SK-MEL-5 (cell line): ENCODE measurements around the gene CACNA1H. TPM values are rescaled to one million over a fixed set of nuclear protein-coding genes. Genes with fewer than 3 reads are reported as not detected.

Source experiments
- DNase-seq: peaks from one replicate; pipeline ENCODE4 v3.0.0-alpha.2; 2016; ENCODE audit warnings: low read depth, low spot score
- in situ Hi-C: cut with HindIII; loops from 2 replicates; pipeline ENCODE4 v1.10.0; 2016; ENCODE audit warnings: low sequenced_read_pairs, high pct_unique_total_duplicates, low pct_unique_long_range_greater_than_20kb
- total RNA-seq: library from RNA; depleted of rRNA; stranded (reverse); fragments of >200 nt; shearing (Covaris generic); gene quantifications from 2 replicates; pipeline ENCODE4 v1.2.3, GENCODE V29; 2014

Gene CACNA1H
- total RNA-seq, 1 experiment from 2014 or later, result 17.6 TPM

- DNase-seq, result no peak
- in situ Hi-C loops, result no loop called here
Measured at GRCh38 chr16:1120577-1120941, 32.3 kb upstream of the CACNA1H start.

- DNase-seq, result no peak
- in situ Hi-C loops, result no loop called here
Measured at GRCh38 chr16:1121009-1121408, 31.9 kb upstream of the CACNA1H start.

- DNase-seq, result no peak
- in situ Hi-C loops, result no loop called here
Measured at GRCh38 chr16:1121601-1122397, 31.1 kb upstream of the CACNA1H start.

- in situ Hi-C loops, result no loop called here
- no peak for DNase-seq
Measured at GRCh38 chr16:1122398-1122765, 30.5 kb upstream of the CACNA1H start.

- DNase-seq, result no peak
- in situ Hi-C loops, result no loop called here
Measured at GRCh38 chr16:1123525-1124230, 29.2 kb upstream of the CACNA1H start.

GRCh38 chr16:1124291-1124690 is 28.6 kb upstream of the CACNA1H start:
- in situ Hi-C loops, result no loop called here
- DNase-seq, result no peak

- in situ Hi-C loops, result no loop called here
- no peak for DNase-seq
Measured at GRCh38 chr16:1124795-1125194, 28.1 kb upstream of the CACNA1H start.

GRCh38 chr16:1125471-1125870 is 27.4 kb upstream of the CACNA1H start:
- no peak for DNase-seq

GRCh38 chr16:1126044-1126443 is 26.9 kb upstream of the CACNA1H start:
- DNase-seq, result no peak
- in situ Hi-C loops, result no loop called here

More at GRCh38 chr16:1125471-1125870, 27.4 kb upstream of the CACNA1H start:
- in situ Hi-C loops, result no loop called here

- in situ Hi-C loops, result no loop called here
- no peak for DNase-seq
Measured at GRCh38 chr16:1126586-1126985, 26.3 kb upstream of the CACNA1H start.

- in situ Hi-C loops, result no loop called here
- no peak for DNase-seq
Measured at GRCh38 chr16:1127101-1127500, 25.8 kb upstream of the CACNA1H start.

GRCh38 chr16:1127971-1128715 is 24.8 kb upstream of the CACNA1H start:
- in situ Hi-C loops, result no loop called here
- no peak for DNase-seq

GRCh38 chr16:1129106-1129960 is 23.6 kb upstream of the CACNA1H start:
- in situ Hi-C loops, result no loop called here
- DNase-seq, result no peak

GRCh38 chr16:1130382-1130781 is 22.5 kb upstream of the CACNA1H start:
- in situ Hi-C loops, result no loop called here
- DNase-seq, result no peak

GRCh38 chr16:1131378-1131994 is 21.4 kb upstream of the CACNA1H start:
- in situ Hi-C loops, result no loop called here
- DNase-seq, result no peak

- in situ Hi-C loops, result no loop called here
- DNase-seq, result no peak
Measured at GRCh38 chr16:1132431-1132830, 20.5 kb upstream of the CACNA1H start.

- in situ Hi-C loops, result no loop called here
- DNase-seq, result no peak
Measured at GRCh38 chr16:1133271-1133670, 19.6 kb upstream of the CACNA1H start.
